HepG2 (cell line): ENCODE measurements around the gene CROCC. TPM values are rescaled to one million over a fixed set of nuclear protein-coding genes. Genes with fewer than 3 reads are reported as not detected.
"Not testable (repeated sequence)": the region's sequence is repeated elsewhere in the genome, so short reads cannot be mapped to it uniquely, and the experiment has no call there.

Experiments used
- ATAC-seq: fragments of 200-7000 bp; cut with Tn5 transposase; 3 replicates; pipeline ENCODE4 v1.9.1; 2020; ENCODE audit warnings: mild to moderate bottlenecking, moderate library complexity
- BruUV-seq: library from RNA; stranded (reverse); fragments of 400-500 nt; replicated peaks from 2 replicates; lab custom pipeline; 2021; lab: Mats Ljungman, UMichigan
- CTCF ChIA-PET: fragments of 300-600 bp; formaldehyde crosslinking; extraction: SDS; loops from one replicate; lab custom pipeline; 2021; ENCODE audit warnings: low total read pairs, inconsistent platforms, low intra/inter-chr PET ratio; lab: Yijun Ruan, JAX
- POLR2A ChIA-PET: fragments of 350-600 bp; sonication (Branson Sonifier 250); formaldehyde crosslinking; loops from one replicate; lab custom pipeline; 2020; ENCODE audit warnings: antibody characterized with exemption, inconsistent platforms; lab: Yijun Ruan, JAX
- DNase-seq: peaks from one replicate; pipeline ENCODE4 v3.0.0-alpha.2; 2015; ENCODE audit warnings: low spot score
- FAIRE-seq: peaks from 3 replicates; lab custom pipeline; 2011; peaks lifted over from hg19 to GRCh38; lab: Jason Lieb, UNC
- H2AFZ ChIP-seq: one replicate; pipeline ENCODE4 v1.6.1; 2011; ENCODE audit warnings: low read length, inconsistent platforms
- H3K27ac ChIP-seq: fragments of 300-600 bp; 3 replicates; pipeline ENCODE4 v1.8.0; 2011; ENCODE audit warnings: mixed run types, mild to moderate bottlenecking, mixed read lengths, low read length, inconsistent platforms; ENCODE audit not compliant: insufficient read depth; ENCODE audit errors: extremely low read length
- H3K27me3 ChIP-seq, 2 experiments: fragments of 200-600 bp in 1 of 2; 2 replicates in 1 of 2; 3 replicates in 1 of 2; pipeline versions ENCODE4 v1.6.0 to v1.8.0; 2011; ENCODE audit warnings: low read length in 2 of 2, mild to moderate bottlenecking in 2 of 2, moderate library complexity in 2 of 2, inconsistent platforms in 1 of 2; ENCODE audit not compliant: insufficient read depth in 2 of 2, control insufficient read depth in 1 of 2
- H3K36me3 ChIP-seq, 2 experiments: fragments of 200-600 bp in 1 of 2; replicated peaks in 1 of 2; 2 replicates in 1 of 2; 3 replicates in 1 of 2; pipeline versions ENCODE4 v1.5.1 to v1.8.0; 2011; ENCODE audit warnings: low read length in 2 of 2, inconsistent platforms in 1 of 2; ENCODE audit not compliant: insufficient read depth in 2 of 2, control insufficient read depth in 1 of 2
- H3K4me1 ChIP-seq: 2 replicates; pipeline ENCODE4 v1.5.1; 2012; ENCODE audit warnings: low read length, inconsistent platforms; ENCODE audit not compliant: insufficient read depth
- H3K4me2 ChIP-seq: 2 replicates; pipeline ENCODE4 v1.6.0; 2011; ENCODE audit warnings: low read depth, low read length, inconsistent platforms
- H3K4me3 ChIP-seq, 3 experiments: fragments of 200-600 bp in 1 of 3; sonication (generic), shearing (Covaris generic) in 1 of 3; replicated peaks in 1 of 3; 2 replicates each; pipeline ENCODE4 v1.5.1; 2011 to 2016; ENCODE audit warnings: low read length in 3 of 3, inconsistent platforms in 2 of 3, low read depth in 2 of 3, mild to moderate bottlenecking in 2 of 3, control low read depth in 1 of 3, mixed read lengths in 1 of 3; ENCODE audit not compliant: insufficient read depth in 1 of 3
- H3K79me2 ChIP-seq: one replicate; pipeline ENCODE4 v1.6.1; 2011; ENCODE audit warnings: low read length, inconsistent platforms; ENCODE audit not compliant: insufficient read depth
- H3K9ac ChIP-seq: 2 replicates; pipeline ENCODE4 v1.6.0; 2011; ENCODE audit warnings: mild to moderate bottlenecking, low read depth, low read length, inconsistent platforms; ENCODE audit not compliant: insufficient read depth
- H3K9me3 ChIP-seq: 2 replicates; pipeline ENCODE4 v1.5.1; 2012; ENCODE audit warnings: mild to moderate bottlenecking, low read length
- H4K20me1 ChIP-seq: 2 replicates; pipeline ENCODE4 v1.6.0; 2011; ENCODE audit warnings: inconsistent platforms, mild to moderate bottlenecking, low read length, moderate library complexity; ENCODE audit not compliant: insufficient read depth
- ZNF768 ChIP-seq: sonication (generic); formaldehyde crosslinking; IDR thresholded peaks from 2 replicates; pipeline ENCODE4 v1.4.0; 2020; ENCODE audit warnings: missing genetic modification reagents
- WGBS: methylation state at CpG from one replicate; pipeline ENCODE4 v1.1.6; 2017; ENCODE audit warnings: low lambda C conversion rate; 5-methylcytosine and 5-hydroxymethylcytosine counted together
- in situ Hi-C: cut with HindIII; loops from 2 replicates; pipeline ENCODE4 v1.10.0; 2017; ENCODE audit warnings: low pct_unique_long_range_greater_than_20kb; ENCODE audit not compliant: extremely low pct_ligation_motif_present
- intact Hi-C: fragments of 100-400 bp; cut with micrococcal nuclease; formaldehyde crosslinking; loops from one replicate; pipeline ENCODE4 v1.10.0; 2022; ENCODE audit not compliant: unreplicated experiment
- polyA plus RNA-seq, 8 experiments: library from polyadenylated mRNA; depleted of rRNA in 3 of 8; stranded (reverse) in 7 of 8; unstranded in 1 of 8; fragments of >200 nt; fragmentation: Illumina TruSeq in 4 of 8; extraction: Trizol in 4 of 8; gene quantifications; 2 replicates each; pipeline versions ENCODE4 v1.2.1 to v1.2.3, GENCODE V29; 2011 to 2016; ENCODE audit warnings: low read depth in 4 of 8, missing spikeins in 1 of 8, mixed read lengths in 1 of 8; ENCODE audit not compliant: insufficient read depth in 1 of 8
- total RNA-seq, 5 experiments: library from RNA; depleted of rRNA; stranded (reverse); fragments of >200 nt; fragmentation: Illumina TruSeq; extraction: Trizol; gene quantifications; 2 replicates each; pipeline ENCODE4 v1.2.3, GENCODE V29; 2016; ENCODE audit warnings: low read depth in 1 of 5

CROCC gene
- total and polyA plus RNA-seq, 2 of the 13 experiments (the other 11 are each of a cell fraction or from before 2014, with no cell fraction given): 7.8 to 15.5 TPM

DNA sequence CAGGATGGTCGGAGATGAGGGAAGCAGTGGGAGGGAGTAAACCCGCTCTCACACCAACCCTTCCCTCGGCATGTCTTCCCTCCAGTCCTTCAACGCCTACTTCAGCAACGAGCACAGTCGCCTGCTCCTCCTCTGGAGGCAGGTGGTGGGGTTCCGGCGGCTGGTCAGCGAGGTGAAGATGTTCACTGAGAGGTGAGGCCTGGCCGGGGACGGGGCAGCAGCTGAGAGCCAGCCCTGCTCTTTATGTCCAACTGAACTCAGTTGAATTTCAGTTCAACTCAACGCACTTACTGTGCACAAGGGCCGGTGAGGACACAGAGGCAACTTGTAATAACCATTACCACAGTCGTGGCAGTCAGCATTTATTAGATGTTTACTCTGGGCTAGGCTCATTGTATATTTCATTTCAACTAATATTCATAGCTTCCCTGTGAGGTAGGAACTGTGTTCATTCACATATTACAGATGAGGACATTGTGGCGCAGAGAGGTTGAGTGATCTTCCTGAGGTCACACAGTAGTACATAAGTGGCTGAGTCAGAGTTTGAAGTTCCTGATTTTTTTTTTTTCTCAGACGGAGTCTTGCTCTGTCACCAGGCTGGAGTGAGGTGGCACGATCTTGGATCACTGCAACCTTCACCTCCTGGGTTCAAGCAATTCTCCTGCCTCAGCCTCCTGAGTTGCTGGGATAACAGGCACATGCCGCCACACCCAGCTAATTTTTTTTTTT lies 9.6 kb downstream of the CROCC start:
- H3K9me3 ChIP-seq, ATAC-seq, H2AFZ ChIP-seq, H3K4me3 ChIP-seq, POLR2A ChIA-PET, H3K27me3 ChIP-seq, FAIRE-seq, H3K79me2 ChIP-seq, H3K4me1 ChIP-seq, BruUV-seq, H3K9ac ChIP-seq, H4K20me1 ChIP-seq, DNase-seq, CTCF ChIA-PET, intact Hi-C loops, H3K36me3 ChIP-seq, H3K4me2 ChIP-seq, H3K27ac ChIP-seq, in situ Hi-C loops: not testable (repeated sequence)
- peak; percentile 50; the same call in 1 of the 2 replicates for TF ChIP-seq ZNF768 (CRISPR knock-in tag)
- 88% methylated on average over 18 of the region's 18 CpGs for WGBS

DNA sequence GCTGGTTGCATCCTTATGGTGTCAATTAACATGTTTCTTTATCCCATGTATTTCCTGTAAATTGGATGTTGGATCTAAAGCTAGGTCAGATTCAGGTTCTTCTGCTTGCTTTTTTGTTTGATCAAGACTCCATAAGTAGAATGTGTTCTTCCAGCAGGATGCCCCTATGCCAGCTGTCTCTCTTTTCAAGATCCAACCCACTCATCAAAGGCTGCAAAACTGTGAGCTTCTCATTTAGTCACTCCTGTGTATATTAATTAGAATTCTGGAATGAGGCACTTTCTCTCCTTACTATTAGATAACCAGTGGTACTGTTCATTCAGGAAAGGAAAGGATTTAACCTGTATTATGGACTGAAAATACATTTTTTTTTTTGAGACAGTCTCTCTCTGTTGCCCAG lies 12.2 kb downstream of the CROCC start:
- H3K36me3 ChIP-seq, H4K20me1 ChIP-seq, H3K4me3 ChIP-seq, ATAC-seq, H3K4me2 ChIP-seq, H3K9me3 ChIP-seq, POLR2A ChIA-PET, H3K27me3 ChIP-seq, CTCF ChIA-PET, H2AFZ ChIP-seq, DNase-seq, H3K9ac ChIP-seq, intact Hi-C loops, H3K27ac ChIP-seq, BruUV-seq, H3K4me1 ChIP-seq, H3K79me2 ChIP-seq, in situ Hi-C loops, FAIRE-seq: not testable (repeated sequence)

DNA sequence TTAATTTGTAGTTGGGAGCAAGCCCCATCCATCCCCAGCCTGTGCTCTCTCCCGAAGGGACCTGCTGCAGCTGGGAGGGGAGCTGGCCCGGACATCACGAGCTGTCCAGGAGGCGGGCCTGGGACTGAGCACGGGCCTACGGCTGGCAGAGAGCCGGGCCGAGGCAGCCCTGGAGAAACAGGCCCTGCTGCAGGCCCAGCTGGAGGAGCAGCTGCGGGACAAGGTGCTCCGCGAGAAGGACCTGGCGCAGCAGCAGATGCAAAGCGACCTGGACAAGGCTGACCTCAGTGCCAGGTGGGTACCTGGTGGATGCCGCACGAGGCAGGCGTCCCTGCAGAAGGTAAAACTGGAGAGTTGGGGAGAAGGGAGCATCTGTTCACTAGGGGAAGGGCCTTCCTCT lies 14.8 kb downstream of the CROCC start:
- intact Hi-C loops, CTCF ChIA-PET, H3K9ac ChIP-seq, H3K4me3 ChIP-seq, H3K9me3 ChIP-seq, H3K79me2 ChIP-seq, H4K20me1 ChIP-seq, ATAC-seq, H2AFZ ChIP-seq, H3K27ac ChIP-seq, H3K27me3 ChIP-seq, BruUV-seq, POLR2A ChIA-PET, DNase-seq, H3K36me3 ChIP-seq, H3K4me1 ChIP-seq, FAIRE-seq, in situ Hi-C loops, H3K4me2 ChIP-seq: not testable (repeated sequence)
- WGBS: 77% methylated on average over 16 of the region's 16 CpGs
